Mesenchymal stem cell (in vitro differentiated cells and primary cell): Measurements from ENCODE around the gene PACS1.

ENCODE experiments used
- DNase-seq: peaks from one replicate; pipeline ENCODE4 v3.0.0-alpha.2; 2013
- H2AFZ ChIP-seq: one replicate; pipeline ENCODE4 v1.6.1; 2013; ENCODE audit warnings: low read depth, mild to moderate bottlenecking, control low read depth, inconsistent platforms, low read length, moderate library complexity
- H2AK5ac ChIP-seq: 2 replicates; pipeline ENCODE4 v1.6.1; 2013; ENCODE audit warnings: low read length, moderate library complexity, mild to moderate bottlenecking, inconsistent platforms; ENCODE audit not compliant: severe bottlenecking
- H2BK120ac ChIP-seq: one replicate; pipeline ENCODE4 v1.6.1; 2013; ENCODE audit warnings: low read depth, mild to moderate bottlenecking, inconsistent platforms, low read length, moderate library complexity
- H2BK12ac ChIP-seq, 2 experiments: one replicate each; pipeline ENCODE4 v1.6.1; 2013; ENCODE audit warnings: inconsistent platforms in 2 of 2, low read length in 2 of 2, mild to moderate bottlenecking in 2 of 2, moderate library complexity in 2 of 2, control low read depth in 1 of 2
- H2BK15ac ChIP-seq: one replicate; pipeline ENCODE4 v1.6.1; 2013; ENCODE audit warnings: mild to moderate bottlenecking, low read depth, inconsistent platforms; ENCODE audit not compliant: poor library complexity, severe bottlenecking
- H2BK5ac ChIP-seq: 2 replicates; pipeline ENCODE4 v1.6.1; 2013; ENCODE audit warnings: low read depth, mild to moderate bottlenecking, low read length, control low read depth, inconsistent platforms; ENCODE audit not compliant: poor library complexity, severe bottlenecking
- H3K14ac ChIP-seq, 2 experiments: one replicate each; pipeline ENCODE4 v1.6.1; 2013; ENCODE audit warnings: inconsistent platforms in 2 of 2, low read length in 2 of 2, control low read depth in 1 of 2, mild to moderate bottlenecking in 1 of 2, moderate library complexity in 1 of 2
- H3K18ac ChIP-seq, 2 experiments: one replicate each; pipeline ENCODE4 v1.6.1; 2013; ENCODE audit warnings: inconsistent platforms in 2 of 2, low read length in 2 of 2, control low read depth in 1 of 2, low read depth in 1 of 2, mild to moderate bottlenecking in 1 of 2
- H3K23ac ChIP-seq, 2 experiments: one replicate each; pipeline ENCODE4 v1.6.1; 2013; ENCODE audit warnings: inconsistent platforms in 2 of 2, low read length in 2 of 2, mild to moderate bottlenecking in 2 of 2, moderate library complexity in 2 of 2, control low read depth in 1 of 2
- H3K27ac ChIP-seq: 2 replicates; pipeline ENCODE4 v1.5.1; 2013; ENCODE audit warnings: mild to moderate bottlenecking, moderate library complexity, low read length, control low read depth, inconsistent platforms; ENCODE audit not compliant: poor library complexity, severe bottlenecking
- H3K27me3 ChIP-seq, 2 experiments: 2 replicates each; pipeline versions ENCODE4 v1.6.1 to v1.7.0; 2013; ENCODE audit warnings: low read length in 2 of 2, mild to moderate bottlenecking in 2 of 2, moderate library complexity in 2 of 2, control low read depth in 1 of 2, inconsistent platforms in 1 of 2; ENCODE audit not compliant: control insufficient read depth in 1 of 2, insufficient read depth in 1 of 2
- H3K36me3 ChIP-seq, 2 experiments: 2 replicates each; pipeline versions ENCODE4 v1.6.1 to v1.7.0; 2013; ENCODE audit warnings: low read length in 2 of 2, control low read depth in 1 of 2, inconsistent platforms in 1 of 2, low read depth in 1 of 2, mild to moderate bottlenecking in 1 of 2; ENCODE audit not compliant: insufficient read depth in 2 of 2, control insufficient read depth in 1 of 2
- H3K4ac ChIP-seq, 2 experiments: one replicate each; pipeline ENCODE4 v1.6.1; 2013; ENCODE audit warnings: inconsistent platforms in 2 of 2, low read length in 2 of 2, mild to moderate bottlenecking in 2 of 2, moderate library complexity in 2 of 2, control low read depth in 1 of 2, low read depth in 1 of 2
- H3K4me1 ChIP-seq: 2 replicates; pipeline ENCODE4 v1.6.1; 2013; ENCODE audit warnings: low read depth, low read length, control low read depth; ENCODE audit not compliant: control insufficient read depth, insufficient read depth
- H3K4me2 ChIP-seq: 2 replicates; pipeline ENCODE4 v1.6.1; 2013; ENCODE audit warnings: low read length, mild to moderate bottlenecking, inconsistent platforms; ENCODE audit not compliant: poor library complexity, severe bottlenecking
- H3K4me3 ChIP-seq, 2 experiments: 2 replicates each; pipeline versions ENCODE4 v1.5.1 to v1.7.0; 2013; ENCODE audit warnings: low read length in 2 of 2, mild to moderate bottlenecking in 2 of 2, control low read depth in 1 of 2, low read depth in 1 of 2; ENCODE audit not compliant: insufficient read depth in 1 of 2
- H3K79me1 ChIP-seq: replicated peaks from 2 replicates; pipeline ENCODE4 v1.6.1; 2013; ENCODE audit warnings: mild to moderate bottlenecking, control low read depth, low read length, inconsistent platforms; ENCODE audit not compliant: poor library complexity, severe bottlenecking
- H3K9ac ChIP-seq: 2 replicates; pipeline ENCODE4 v1.7.0; 2013; ENCODE audit warnings: mild to moderate bottlenecking, low read length, moderate library complexity
- H3K9me3 ChIP-seq: 2 replicates; pipeline ENCODE4 v1.7.0; 2013; ENCODE audit warnings: mild to moderate bottlenecking, low read length; ENCODE audit not compliant: control insufficient read depth
- H4K8ac ChIP-seq: one replicate; pipeline ENCODE4 v1.6.1; 2013; ENCODE audit warnings: inconsistent platforms, mild to moderate bottlenecking, low read length, moderate library complexity
- H4K91ac ChIP-seq: one replicate; pipeline ENCODE4 v1.6.1; 2013; ENCODE audit warnings: mild to moderate bottlenecking, low read length, inconsistent platforms
- WGBS: methylation state at CpG from one replicate; pipeline ENCODE4 v1.1.7; 2013; ENCODE audit warnings: mixed read lengths; 5-methylcytosine and 5-hydroxymethylcytosine counted together

Gene PACS1

GRCh38 chr11:66068154-66068821, 1.8 kb upstream of the PACS1 start:
- H3K4me2 ChIP-seq, result no peak overlapping the region
- H3K4me1 ChIP-seq, result peaks cover 13% of the 10 kb centered on the region
- H2AFZ ChIP-seq, result no peak overlapping the region
- H2BK120ac ChIP-seq, result no peak overlapping the region
- DNase-seq, result peak; percentile 81
- peak overlapping the region; percentile 89 for H3K9ac ChIP-seq
- H3K14ac ChIP-seq, result no peak overlapping the region
- peak overlapping the region; percentile 41 for H2BK15ac ChIP-seq
- peak overlapping the region; percentile 39 for H4K8ac ChIP-seq
- peaks cover 13% of the 10 kb centered on the region for H3K79me1 ChIP-seq
- peak overlapping the region in 1 of 2 experiments; percentile 69 for H2BK12ac ChIP-seq
- no peak overlapping the region for H4K91ac ChIP-seq
- no peak overlapping the region for H2BK5ac ChIP-seq
- peak overlapping the region in 1 of 2 experiments; percentile 41 for H3K18ac ChIP-seq
- no peaks in the 10 kb centered on the region for H3K9me3 ChIP-seq
- H3K4ac ChIP-seq, result no peak overlapping the region
- H3K23ac ChIP-seq, result no peak overlapping the region
- WGBS, result 62% methylated on average over 15 of the region's 17 CpGs
- no peak overlapping the region for H3K4me3 ChIP-seq
- peak overlapping the region; percentile 87 for H3K27ac ChIP-seq
- H2AK5ac ChIP-seq, result peak overlapping the region; percentile 72
- H3K36me3 ChIP-seq, result peaks cover 50 to 70% of the 10 kb centered on the region in 2 experiments
- H3K27me3 ChIP-seq, result no peaks in the 10 kb centered on the region

GRCh38 chr11:66068923-66069714, 953 bp upstream of the PACS1 start:
- no peak overlapping the region for H2BK15ac ChIP-seq
- H3K23ac ChIP-seq, result peak overlapping the region in 1 of 2 experiments; percentile 90
- H3K36me3 ChIP-seq, result peaks cover 43 to 66% of the 10 kb centered on the region in 2 experiments
- H3K79me1 ChIP-seq, result peaks cover 9% of the 10 kb centered on the region
- H4K8ac ChIP-seq, result peak overlapping the region; percentile 55
- H4K91ac ChIP-seq, result peak overlapping the region; percentile 44
- H2AK5ac ChIP-seq, result peak overlapping the region; percentile 96
- peak overlapping the region; percentile 87 for H3K27ac ChIP-seq
- no peaks in the 10 kb centered on the region for H3K27me3 ChIP-seq
- peak overlapping the region; percentile 69 to 90 for H2BK12ac ChIP-seq
- peak overlapping the region; percentile 89 for H3K9ac ChIP-seq
- H3K9me3 ChIP-seq, result no peaks in the 10 kb centered on the region
- H3K4me2 ChIP-seq, result peak overlapping the region; percentile 75
- H2BK120ac ChIP-seq, result no peak overlapping the region
- peak overlapping the region; percentile 80 for H2BK5ac ChIP-seq
- 74% methylated on average over 14 of the region's 14 CpGs for WGBS
- H2AFZ ChIP-seq, result no peak overlapping the region
- peak overlapping the region; percentile 72 to 97 for H3K4me3 ChIP-seq
- peaks cover 13% of the 10 kb centered on the region for H3K4me1 ChIP-seq
- peak overlapping the region; percentile 68 to 93 for H3K4ac ChIP-seq
- peak overlapping the region; percentile 79 to 84 for H3K18ac ChIP-seq
- DNase-seq, result peak; percentile 96
- peak overlapping the region in 1 of 2 experiments; percentile 39 for H3K14ac ChIP-seq

GRCh38 chr11:66070604-66071380, 720 bp downstream of the PACS1 start:
- DNase-seq, result peak; percentile 56
- H3K9ac ChIP-seq, result peak overlapping the region; percentile 78
- peak overlapping the region; percentile 65 to 98 for H3K4ac ChIP-seq
- H3K27ac ChIP-seq, result peak overlapping the region; percentile 16
- peak overlapping the region; percentile 85 for H2BK15ac ChIP-seq
- peak overlapping the region in 1 of 2 experiments; percentile 90 for H3K23ac ChIP-seq
- H2BK120ac ChIP-seq, result peak overlapping the region; percentile 36
- no peak overlapping the region for H2BK5ac ChIP-seq
- 3% methylated on average over 36 of the region's 60 CpGs for WGBS
- peaks cover 13% of the 10 kb centered on the region for H3K4me1 ChIP-seq
- peak overlapping the region; percentile 90 for H4K91ac ChIP-seq
- no peak overlapping the region for H2AK5ac ChIP-seq
- no peaks in the 10 kb centered on the region for H3K9me3 ChIP-seq
- peak overlapping the region; percentile 62 for H4K8ac ChIP-seq
- peak overlapping the region; percentile 12 to 93 for H2BK12ac ChIP-seq
- peak overlapping the region; percentile 81 for H3K4me2 ChIP-seq
- no peaks in the 10 kb centered on the region for H3K27me3 ChIP-seq
- H3K36me3 ChIP-seq, result peaks cover 42 to 55% of the 10 kb centered on the region in 2 experiments
- H3K18ac ChIP-seq, result peak overlapping the region; percentile 86 to 98
- peak overlapping the region; percentile 43 to 97 for H3K14ac ChIP-seq
- peak overlapping the region; percentile 79 to 97 for H3K4me3 ChIP-seq
- peak overlapping the region; percentile 90 for H2AFZ ChIP-seq
- H3K79me1 ChIP-seq, result peaks cover 12% of the 10 kb centered on the region
